CD14-positive monocyte (primary cell): ENCODE results near the gene OSBPL10. TPM values are rescaled to one million over a fixed set of nuclear protein-coding genes. Genes with fewer than 3 reads are reported as not detected.

Source experiments
- DNase-seq, 3 donors: peaks; one replicate each; pipeline ENCODE4 v3.0.0-alpha.2; 2011 to 2022
- H2AFZ ChIP-seq: 2 replicates; pipeline ENCODE4 v1.6.0; 2012; ENCODE audit warnings: mild to moderate bottlenecking, low read depth, low read length, inconsistent platforms; ENCODE audit not compliant: insufficient read depth, poor library complexity, severe bottlenecking
- H3K27ac ChIP-seq, 2 donors: 1 replicate in 1 of 2; 2 replicates in 1 of 2; pipeline ENCODE4 v1.5.1; 2012 to 2013; ENCODE audit warnings: low read length in 2 of 2, control low read depth in 1 of 2, inconsistent platforms in 1 of 2, low read depth in 1 of 2, mild to moderate bottlenecking in 1 of 2
- H3K27me3 ChIP-seq, 2 donors: one replicate each; pipeline versions ENCODE4 v1.6.0 to v1.6.1; 2011 to 2013; ENCODE audit warnings: low read length in 2 of 2; ENCODE audit not compliant: control insufficient read depth in 2 of 2, insufficient read depth in 2 of 2
- H3K36me3 ChIP-seq, 2 donors: replicated peaks in 1 of 2; 1 replicate in 1 of 2; 2 replicates in 1 of 2; pipeline versions ENCODE4 v1.5.1 to v1.6.1; 2012 to 2013; ENCODE audit warnings: low read length in 2 of 2, control low read depth in 1 of 2, inconsistent platforms in 1 of 2, mild to moderate bottlenecking in 1 of 2; ENCODE audit not compliant: insufficient read depth in 2 of 2, control insufficient read depth in 1 of 2
- H3K4me1 ChIP-seq, 2 donors: 1 replicate in 1 of 2; 2 replicates in 1 of 2; pipeline versions ENCODE4 v1.5.1 to v1.6.1; 2012 to 2013; ENCODE audit warnings: low read length in 2 of 2, control low read depth in 1 of 2, inconsistent platforms in 1 of 2, mild to moderate bottlenecking in 1 of 2, moderate library complexity in 1 of 2; ENCODE audit not compliant: insufficient read depth in 2 of 2, control insufficient read depth in 1 of 2
- H3K4me2 ChIP-seq: replicated peaks from 2 replicates; pipeline ENCODE3; 2012; ENCODE audit warnings: low read length, moderate library complexity, mild to moderate bottlenecking; ENCODE audit not compliant: poor library complexity, severe bottlenecking; ENCODE audit errors: extremely low read depth
- H3K4me3 ChIP-seq, 3 experiments: fragments of 200-600 bp in 1 of 3; sonication (generic) in 1 of 3; replicated peaks in 1 of 3; 1 replicate in 2 of 3; 2 replicates in 1 of 3; pipeline ENCODE4 v1.5.1; 2011 to 2013; ENCODE audit warnings: low read length in 3 of 3, mild to moderate bottlenecking in 3 of 3, control low read depth in 2 of 3, low read depth in 2 of 3, inconsistent platforms in 1 of 3, moderate library complexity in 1 of 3
- H3K79me2 ChIP-seq: 2 replicates; pipeline ENCODE4 v1.6.0; 2012; ENCODE audit warnings: mild to moderate bottlenecking, control low read depth, inconsistent platforms, low read length, moderate library complexity; ENCODE audit not compliant: insufficient read depth
- H3K9ac ChIP-seq: 2 replicates; pipeline ENCODE4 v1.6.0; 2017; ENCODE audit warnings: low read length, mild to moderate bottlenecking; ENCODE audit not compliant: insufficient read depth, poor library complexity, severe bottlenecking
- H3K9me3 ChIP-seq, 2 donors: replicated peaks in 1 of 2; 1 replicate in 1 of 2; 2 replicates in 1 of 2; pipeline versions ENCODE4 v1.5.1 to v1.6.1; 2012 to 2013; ENCODE audit warnings: low read length in 2 of 2, control low read depth in 1 of 2; ENCODE audit not compliant: control insufficient read depth in 1 of 2, insufficient read depth in 1 of 2
- H4K20me1 ChIP-seq: 2 replicates; pipeline ENCODE4 v1.6.0; 2012; ENCODE audit warnings: mild to moderate bottlenecking, low read length, control low read depth, moderate library complexity; ENCODE audit not compliant: insufficient read depth
- H3K27ac Mint-ChIP-seq, 7 donors: one replicate each; pipeline ENCODE4 v1.8.0; 2020; ENCODE audit warnings: mild to moderate bottlenecking in 7 of 7, mixed read lengths in 7 of 7, moderate library complexity in 6 of 7, inconsistent platforms in 2 of 7
- H3K27me3 Mint-ChIP-seq, 3 donors: one replicate each; pipeline ENCODE4 v1.8.0; 2021 to 2022; ENCODE audit warnings: low read depth in 3 of 3, mild to moderate bottlenecking in 3 of 3, mixed read lengths in 3 of 3, moderate library complexity in 3 of 3, inconsistent platforms in 1 of 3
- H3K36me3 Mint-ChIP-seq, 2 donors: one replicate each; pipeline ENCODE4 v1.8.0; 2020; ENCODE audit warnings: mixed read lengths in 2 of 2, inconsistent platforms in 1 of 2, mild to moderate bottlenecking in 1 of 2
- H3K4me1 Mint-ChIP-seq: one replicate; pipeline ENCODE4 v1.8.0; 2020; ENCODE audit warnings: mild to moderate bottlenecking, mixed read lengths
- H3K4me3 Mint-ChIP-seq, 2 donors: one replicate each; pipeline ENCODE4 v1.8.0; 2020; ENCODE audit warnings: mild to moderate bottlenecking in 2 of 2, mixed read lengths in 2 of 2, moderate library complexity in 1 of 2
- H3K9me3 Mint-ChIP-seq, 7 donors: one replicate each; pipeline ENCODE4 v1.8.0; 2020 to 2022; ENCODE audit warnings: mixed read lengths in 7 of 7, mild to moderate bottlenecking in 6 of 7, moderate library complexity in 6 of 7, inconsistent platforms in 2 of 7
- CTCF ChIP-seq: fragments of 200-600 bp; IDR thresholded peaks from one replicate; pipeline ENCODE4 v1.8.0; 2022; ENCODE audit warnings: antibody characterized with exemption, mild to moderate bottlenecking
- WGBS: methylation state at CpG from one replicate; pipeline ENCODE4 v1.1.5; 2013; ENCODE audit warnings: missing lambda C conversion rate; ENCODE audit not compliant: insufficient coverage; 5-methylcytosine and 5-hydroxymethylcytosine counted together
- intact Hi-C, 2 donors: fragments of 100-400 bp; cut with micrococcal nuclease; formaldehyde crosslinking; loops; one replicate each; pipeline versions ENCODE4 v1.15.0 to v1.15.1; 2023
- polyA plus RNA-seq, 3 donors: library from polyadenylated mRNA; depleted of rRNA in 1 of 3; unstranded in 2 of 3; stranded (reverse) in 1 of 3; fragments of 300-500 nt in 2 of 3; fragments of >200 nt in 1 of 3; fragmentation: Illumina TruSeq in 2 of 3; gene quantifications; 1 replicate in 2 of 3; 2 replicates in 1 of 3; pipeline ENCODE4 v1.2.3, GENCODE V29; 2012 to 2021

Gene OSBPL10
- polyA plus RNA-seq, 3 donors, result 0.03 TPM; not detected in 2

GRCh38 chr3:31754575-31755278 lies 226.3 kb downstream of the OSBPL10 start:
- H3K4me3 ChIP-seq, result no peak overlapping the region
- no peak overlapping the region for H3K27ac Mint-ChIP-seq
- 82% methylated on average over 3 of the region's 6 CpGs for WGBS

GRCh38 chr3:31753050-31753425 lies 228.0 kb downstream of the OSBPL10 start:
- 100% methylated on average over 1 of the region's 7 CpGs for WGBS
- H3K9me3 Mint-ChIP-seq, result peaks cover 0 to 1% (median 0%) of the 10 kb centered on the region in 7 donors
- Histone ChIP-seq H3K4me3 (no peak overlapping the region), H3K9ac (no peak overlapping the region), H3K4me1 (no peaks in the 10 kb centered on the region), H2AFZ (no peak overlapping the region), H4K20me1 (no peaks in the 10 kb centered on the region), H3K9me3 (no peaks in the 10 kb centered on the region), H3K27ac (no peak overlapping the region), H3K36me3 (no peaks in the 10 kb centered on the region), H3K79me2 (no peaks in the 10 kb centered on the region), H3K4me2 (no peak overlapping the region), H3K27me3 (no peaks in the 10 kb centered on the region)
- peaks cover 0 to 3% (median 2%) of the 10 kb centered on the region in 3 donors for H3K27me3 Mint-ChIP-seq
- no peak overlapping the region for H3K27ac Mint-ChIP-seq
- intact Hi-C loops, result no loop called here
- H3K4me3 Mint-ChIP-seq, result no peak overlapping the region
- peaks cover 6% of the 10 kb centered on the region for H3K4me1 Mint-ChIP-seq
- no peak for TF ChIP-seq CTCF
- H3K36me3 Mint-ChIP-seq, result no peaks in the 10 kb centered on the region
- DNase-seq, result no peak

More at GRCh38 chr3:31754575-31755278, 226.3 kb downstream of the OSBPL10 start:
- DNase-seq, result no peak
- no peak for TF ChIP-seq CTCF
- H3K4me1 ChIP-seq, result no peaks in the 10 kb centered on the region
- no peaks in the 10 kb centered on the region for H3K36me3 ChIP-seq
- no peak overlapping the region for H2AFZ ChIP-seq
- Mint-ChIP-seq H3K27me3 (peaks cover 0 to 5% (median 2%) of the 10 kb centered on the region in 3 donors), H3K9me3 (peaks cover 0 to 1% (median 0%) of the 10 kb centered on the region in 7 donors), H3K36me3 (no peaks in the 10 kb centered on the region), H3K4me1 (peaks cover 6% of the 10 kb centered on the region), H3K4me3 (no peak overlapping the region)
- intact Hi-C loops, result no loop called here
- no peaks in the 10 kb centered on the region for H3K9me3 ChIP-seq
- H3K9ac ChIP-seq, result no peak overlapping the region
- no peak overlapping the region for H3K27ac ChIP-seq
- H3K79me2 ChIP-seq, result no peaks in the 10 kb centered on the region
- no peaks in the 10 kb centered on the region for H4K20me1 ChIP-seq
- no peak overlapping the region for H3K4me2 ChIP-seq
- H3K27me3 ChIP-seq, result no peaks in the 10 kb centered on the region
